Measurements from ENCODE around the gene LINGO4.

Gene LINGO4

GRCh38 chr1:151825751-151826660 is 20.8 kb upstream of the LINGO4 start:
- H3K79me2 ChIP-seq (ENCODE audit: insufficient read depth, low read depth) = no peaks in the 10 kb centered on the region
- H4K20me1 ChIP-seq (ENCODE audit: insufficient read depth) = no peaks in the 10 kb centered on the region
- H2AFZ ChIP-seq (ENCODE audit: low read depth) = no peak overlapping the region
- H3K27me3 ChIP-seq (ENCODE audit: insufficient read depth, low read depth) = no peaks in the 10 kb centered on the region; the same call in 1 of the 2 replicates
- TF ChIP-seq CTCF (conservative IDR thresholded peaks at IDR 0.05; ENCODE audit: low read depth, low read length) = no peak
- H3K4me2 ChIP-seq = no peak overlapping the region
- no peaks in the 10 kb centered on the region for H3K36me3 ChIP-seq (ENCODE audit: insufficient read depth)
- no peak overlapping the region for H3K4me3 ChIP-seq (IDR thresholded peaks at IDR 0.05; ENCODE audit: insufficient read depth, low read depth, low read length)
- no peak overlapping the region for H3K27ac ChIP-seq
- H3K4me1 ChIP-seq (ENCODE audit: low read depth, poor library complexity, severe bottlenecking) = peaks cover 12% of the 10 kb centered on the region
- H3K9ac ChIP-seq = no peak overlapping the region

- no peak overlapping the region for H3K27ac ChIP-seq
- H3K36me3 ChIP-seq (ENCODE audit: insufficient read depth) = no peaks in the 10 kb centered on the region
- H3K79me2 ChIP-seq (ENCODE audit: insufficient read depth, low read depth) = no peaks in the 10 kb centered on the region
- no peak overlapping the region for H3K4me3 ChIP-seq (IDR thresholded peaks at IDR 0.05; ENCODE audit: insufficient read depth, low read depth, low read length)
- no peak overlapping the region for H3K4me2 ChIP-seq
- peaks cover 14% of the 10 kb centered on the region for H3K4me1 ChIP-seq (ENCODE audit: low read depth, poor library complexity, severe bottlenecking)
- no peaks in the 10 kb centered on the region; the same call in 1 of the 2 replicates for H3K27me3 ChIP-seq (ENCODE audit: insufficient read depth, low read depth)
- H2AFZ ChIP-seq (ENCODE audit: low read depth) = no peak overlapping the region
- TF ChIP-seq CTCF (conservative IDR thresholded peaks at IDR 0.05; ENCODE audit: low read depth, low read length) = no peak
- no peaks in the 10 kb centered on the region for H4K20me1 ChIP-seq (ENCODE audit: insufficient read depth)
- H3K9ac ChIP-seq = no peak overlapping the region
Measured at GRCh38 chr1:151825204-151825603, 20.0 kb upstream of the LINGO4 start.

- Histone ChIP-seq H4K20me1 (ENCODE audit: insufficient read depth) (no peaks in the 10 kb centered on the region), H3K4me2 (no peak overlapping the region), H3K4me1 (ENCODE audit: low read depth, poor library complexity, severe bottlenecking) (peaks cover 14% of the 10 kb centered on the region), H2AFZ (ENCODE audit: low read depth) (no peak overlapping the region), H3K4me3 (IDR thresholded peaks at IDR 0.05; ENCODE audit: insufficient read depth, low read depth, low read length) (no peak overlapping the region), H3K27me3 (ENCODE audit: insufficient read depth, low read depth) (no peaks in the 10 kb centered on the region; the same call in 1 of the 2 replicates), H3K36me3 (ENCODE audit: insufficient read depth) (no peaks in the 10 kb centered on the region), H3K9ac (no peak overlapping the region), H3K79me2 (ENCODE audit: insufficient read depth, low read depth) (no peaks in the 10 kb centered on the region), H3K27ac (no peak overlapping the region)
- no peak for TF ChIP-seq CTCF (conservative IDR thresholded peaks at IDR 0.05; ENCODE audit: low read depth, low read length)
Measured at GRCh38 chr1:151823175-151823574, 18.0 kb upstream of the LINGO4 start.

GRCh38 chr1:151822404-151822803 is 17.2 kb upstream of the LINGO4 start:
- Histone ChIP-seq H3K27ac (no peak overlapping the region), H3K4me3 (IDR thresholded peaks at IDR 0.05; ENCODE audit: insufficient read depth, low read depth, low read length) (no peak overlapping the region), H3K79me2 (ENCODE audit: insufficient read depth, low read depth) (no peaks in the 10 kb centered on the region), H3K9ac (no peak overlapping the region), H3K4me1 (ENCODE audit: low read depth, poor library complexity, severe bottlenecking) (peaks cover 10% of the 10 kb centered on the region), H4K20me1 (ENCODE audit: insufficient read depth) (no peaks in the 10 kb centered on the region), H3K4me2 (no peak overlapping the region), H2AFZ (ENCODE audit: low read depth) (no peak overlapping the region), H3K27me3 (ENCODE audit: insufficient read depth, low read depth) (no peaks in the 10 kb centered on the region; the same call in 1 of the 2 replicates), H3K36me3 (ENCODE audit: insufficient read depth) (no peaks in the 10 kb centered on the region)
- no peak for TF ChIP-seq CTCF (conservative IDR thresholded peaks at IDR 0.05; ENCODE audit: low read depth, low read length)

All from KMS-11 (cell line).